GM21723 (cell line): ENCODE results near the gene ZNF213.
"Not testable (repeated sequence)": the region's sequence is repeated elsewhere in the genome, so short reads cannot be mapped to it uniquely, and the experiment has no call there.

Experiments used
- ATAC-seq: cut with Tn5 transposase; IDR thresholded peaks from one replicate; pipeline ENCODE4 v1.9.1; 2021; ENCODE audit warnings: mild to moderate bottlenecking, moderate library complexity; ENCODE audit not compliant: unreplicated experiment

Gene ZNF213

DNA sequence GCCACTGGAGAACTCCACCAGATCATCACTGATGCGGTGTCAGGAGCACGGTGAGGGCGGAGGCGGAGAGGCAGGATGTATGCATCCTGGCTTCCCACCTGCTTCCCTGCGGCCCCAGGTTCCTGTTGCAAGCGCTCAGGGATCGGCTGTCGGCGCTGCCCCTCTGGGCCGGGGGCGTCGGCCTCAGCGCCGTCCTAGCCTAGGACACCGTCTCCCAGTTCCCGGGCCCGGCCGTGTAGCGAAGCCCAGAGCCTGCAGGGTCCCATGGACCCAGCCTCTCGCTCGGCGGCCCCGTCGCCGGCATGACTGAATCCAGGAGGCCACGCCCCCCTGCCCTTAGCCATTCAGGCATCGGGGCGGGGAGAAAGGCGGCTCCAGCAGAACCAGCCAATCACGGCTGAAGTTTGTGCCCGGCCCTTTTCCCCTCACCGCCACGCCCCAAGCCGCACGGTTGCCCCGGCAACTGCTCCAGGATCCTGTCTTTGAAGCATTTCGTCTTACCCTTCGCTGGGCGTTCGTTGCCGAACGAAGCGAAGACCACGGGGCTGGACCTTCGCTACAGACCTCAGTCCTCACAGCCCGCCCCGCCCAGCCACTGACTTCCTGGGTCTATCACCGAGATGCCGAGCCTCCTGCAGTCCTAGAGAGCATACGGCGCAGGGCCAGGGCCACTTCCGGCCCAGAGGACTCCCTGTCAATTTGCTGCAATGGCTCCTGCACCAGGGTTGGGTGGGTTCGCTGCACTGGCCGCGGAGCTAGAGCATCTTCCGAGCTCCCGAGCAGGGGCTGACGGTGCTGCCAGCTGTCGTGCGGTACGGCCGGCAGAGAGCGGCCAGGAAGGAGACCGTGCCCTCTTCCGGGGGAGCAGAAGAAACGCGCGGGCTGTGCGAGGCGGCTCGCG lies 10.6 kb upstream of the ZNF213 start:
- ATAC-seq, result peak; percentile 84

DNA sequence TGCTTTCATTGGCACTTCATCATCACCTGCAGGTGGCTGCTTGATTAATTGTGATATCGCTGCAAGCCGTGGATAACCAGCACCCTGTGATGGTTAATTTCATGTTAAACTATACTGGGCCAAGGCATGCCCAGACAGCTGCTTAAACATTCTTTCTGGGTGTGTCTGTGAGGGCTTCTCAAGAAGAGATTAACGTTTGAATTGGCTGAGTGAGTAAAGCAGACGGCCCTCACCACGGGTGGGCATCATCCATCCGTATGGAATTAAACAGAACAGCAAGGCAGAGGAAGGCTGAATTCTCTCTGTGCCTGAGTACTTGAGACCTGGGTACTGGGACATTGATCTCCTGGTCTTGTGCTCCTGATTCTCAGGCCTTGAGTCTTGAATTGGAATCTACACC lies 7.1 kb upstream of the ZNF213 start:
- ATAC-seq, result no peak

DNA sequence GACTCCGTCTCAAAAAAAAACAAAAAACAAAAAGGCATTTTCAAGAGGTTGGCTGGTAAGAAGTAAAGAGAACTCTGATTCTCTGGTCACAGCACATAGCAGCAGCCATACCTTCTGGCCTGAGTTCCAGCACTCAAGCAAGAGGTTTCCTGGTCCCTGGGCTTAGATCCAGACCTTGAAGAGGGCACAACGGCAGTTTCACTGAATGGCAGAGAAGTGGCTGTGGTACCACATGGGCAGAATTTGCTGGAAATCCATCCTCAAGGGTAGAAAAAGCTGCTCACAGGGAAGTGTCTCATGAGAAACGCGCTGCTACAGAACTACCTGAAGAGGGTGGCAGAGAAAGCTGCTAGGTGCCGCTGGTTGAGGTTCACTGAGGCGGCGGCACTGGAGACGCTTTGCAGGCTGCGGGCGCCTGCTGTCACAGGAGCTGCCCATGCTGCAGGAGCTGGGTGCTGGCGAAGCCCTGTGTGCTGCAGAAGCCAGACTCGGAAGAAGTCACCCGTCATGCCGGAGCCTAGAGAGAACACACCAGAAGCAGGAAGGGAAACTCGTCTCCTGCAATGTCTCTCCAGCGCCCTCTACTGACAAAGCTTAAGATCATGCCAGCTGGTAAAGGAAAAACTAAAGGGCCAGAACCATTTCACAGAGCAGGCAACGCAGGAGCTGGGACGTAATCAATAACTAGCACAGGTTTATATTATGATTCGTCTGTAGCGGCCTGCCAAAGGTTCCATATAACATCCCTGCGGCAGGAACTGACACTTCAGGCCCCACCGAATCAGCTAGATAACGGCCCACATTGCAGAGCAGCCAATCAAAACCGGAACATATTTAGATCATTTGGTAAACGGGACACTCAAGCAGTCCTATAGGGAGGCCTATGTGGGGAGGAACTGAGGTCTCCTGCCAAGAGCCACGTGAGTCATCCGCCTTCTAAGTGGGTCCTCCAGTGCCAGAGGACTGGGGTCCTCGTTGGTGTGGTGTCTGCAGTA lies 5.4 kb upstream of the ZNF213 start:
- ATAC-seq, result peak; percentile 45

DNA sequence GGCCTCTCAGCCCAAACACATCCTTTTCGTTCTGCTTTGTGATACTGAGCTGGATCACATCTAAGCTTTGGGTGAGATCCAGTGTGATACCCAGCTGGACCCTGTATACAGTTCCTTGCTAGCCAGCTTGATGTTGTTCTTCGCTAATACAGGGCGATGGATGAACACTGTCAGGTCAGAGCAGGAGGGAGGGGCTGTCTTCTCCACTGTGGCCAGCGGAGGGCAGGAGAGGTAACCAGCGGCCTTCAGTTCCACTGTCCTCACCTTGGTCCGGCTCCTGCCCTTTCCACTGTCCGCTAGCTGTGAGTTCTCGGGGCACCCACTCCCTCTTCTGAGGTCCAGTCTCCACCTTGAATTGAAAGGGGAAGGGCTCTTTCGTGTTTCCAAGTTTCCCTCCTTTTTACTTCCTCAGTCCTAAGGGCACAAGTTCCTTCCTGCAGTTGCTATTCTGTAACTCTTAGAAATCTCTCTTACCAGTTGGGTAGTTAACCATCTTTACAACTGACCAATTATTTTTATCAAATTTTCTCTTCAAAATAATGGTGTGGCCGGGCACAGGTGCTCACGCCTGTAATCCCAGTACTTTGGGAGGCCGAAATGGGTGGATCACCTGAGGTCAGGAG lies 3.0 kb upstream of the ZNF213 start:
- ATAC-seq, result no peak

DNA sequence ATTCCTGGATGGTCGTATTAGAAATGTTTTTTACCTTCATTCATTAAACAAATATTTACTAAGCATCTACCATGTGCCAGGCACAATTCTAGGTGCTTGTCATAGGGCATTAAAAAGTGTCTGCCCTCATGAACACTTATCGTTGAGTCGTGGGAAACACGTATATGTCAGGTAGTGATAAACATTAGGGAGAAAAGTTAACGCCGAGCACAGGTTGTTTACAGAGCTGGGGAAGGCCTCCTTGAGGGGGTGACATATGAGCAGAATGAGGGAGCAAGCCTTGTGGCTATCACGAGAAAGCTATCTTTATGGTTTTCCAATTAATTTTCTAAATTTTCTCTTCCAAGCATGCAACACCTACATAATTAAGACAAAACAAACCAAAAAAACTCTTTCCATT lies 985 bp upstream of the ZNF213 start:
- ATAC-seq, result no peak

DNA sequence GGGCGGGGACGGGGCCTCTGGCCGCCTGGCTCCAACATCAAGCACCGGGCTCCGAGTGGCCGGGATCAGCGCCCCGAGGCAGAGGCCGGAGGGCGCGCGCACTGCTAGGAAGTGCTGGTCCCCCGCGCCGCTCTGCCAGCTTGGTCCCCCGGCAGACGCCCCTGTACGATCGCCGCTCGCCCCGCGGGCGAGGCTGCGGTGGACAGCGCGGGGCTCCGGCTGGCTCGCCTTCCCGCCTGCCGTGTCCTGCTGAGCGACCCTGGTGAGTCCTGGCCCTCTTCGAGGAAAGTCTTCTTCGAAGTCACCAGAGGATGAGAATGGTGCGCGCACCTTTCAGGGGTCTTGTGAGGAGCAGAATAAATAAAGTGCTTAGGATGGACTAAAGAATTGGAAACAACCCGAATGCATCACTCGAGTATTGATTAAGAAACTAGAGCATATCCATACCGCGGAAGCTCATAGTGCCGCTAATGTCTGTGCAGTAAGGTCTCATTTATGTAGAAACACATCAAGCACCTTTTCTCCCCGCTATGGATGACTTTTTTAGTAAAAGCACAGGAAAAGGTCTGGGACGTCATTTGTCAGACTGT lies 392 bp downstream of the ZNF213 start:
- ATAC-seq, result no peak

DNA sequence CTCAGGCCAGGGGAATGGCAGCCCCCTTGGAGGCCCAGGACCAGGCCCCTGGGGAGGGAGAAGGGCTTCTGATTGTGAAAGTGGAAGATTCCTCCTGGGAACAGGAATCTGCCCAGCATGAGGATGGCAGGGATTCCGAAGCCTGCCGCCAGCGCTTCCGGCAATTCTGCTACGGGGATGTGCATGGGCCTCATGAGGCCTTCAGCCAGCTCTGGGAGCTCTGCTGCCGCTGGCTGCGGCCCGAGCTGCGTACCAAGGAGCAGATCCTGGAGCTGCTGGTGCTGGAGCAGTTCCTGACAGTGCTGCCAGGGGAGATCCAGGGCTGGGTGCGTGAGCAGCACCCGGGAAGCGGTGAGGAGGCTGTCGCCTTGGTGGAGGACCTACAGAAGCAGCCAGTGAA lies 2.4 kb downstream of the ZNF213 start:
- no peak for ATAC-seq

DNA sequence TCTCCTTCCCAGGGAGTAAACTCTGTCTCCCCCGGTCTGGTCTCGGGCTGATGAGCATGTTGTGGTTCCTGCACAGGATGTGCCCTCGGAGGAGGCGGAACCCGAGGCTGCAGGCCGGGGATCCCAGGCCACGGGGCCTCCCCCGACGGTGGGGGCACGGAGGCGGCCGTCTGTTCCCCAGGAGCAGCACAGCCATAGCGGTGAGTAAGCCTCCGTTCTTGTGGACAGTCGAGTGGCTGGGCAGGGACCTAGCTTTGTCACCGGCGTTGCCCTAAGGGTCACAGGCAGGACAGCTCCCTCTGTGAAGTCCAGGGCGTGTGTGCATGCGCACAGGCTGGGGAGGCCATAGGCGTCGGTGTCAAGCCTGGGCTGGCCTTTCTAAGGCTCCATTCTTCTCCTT lies 3.5 kb downstream of the ZNF213 start:
- ATAC-seq, result no peak

DNA sequence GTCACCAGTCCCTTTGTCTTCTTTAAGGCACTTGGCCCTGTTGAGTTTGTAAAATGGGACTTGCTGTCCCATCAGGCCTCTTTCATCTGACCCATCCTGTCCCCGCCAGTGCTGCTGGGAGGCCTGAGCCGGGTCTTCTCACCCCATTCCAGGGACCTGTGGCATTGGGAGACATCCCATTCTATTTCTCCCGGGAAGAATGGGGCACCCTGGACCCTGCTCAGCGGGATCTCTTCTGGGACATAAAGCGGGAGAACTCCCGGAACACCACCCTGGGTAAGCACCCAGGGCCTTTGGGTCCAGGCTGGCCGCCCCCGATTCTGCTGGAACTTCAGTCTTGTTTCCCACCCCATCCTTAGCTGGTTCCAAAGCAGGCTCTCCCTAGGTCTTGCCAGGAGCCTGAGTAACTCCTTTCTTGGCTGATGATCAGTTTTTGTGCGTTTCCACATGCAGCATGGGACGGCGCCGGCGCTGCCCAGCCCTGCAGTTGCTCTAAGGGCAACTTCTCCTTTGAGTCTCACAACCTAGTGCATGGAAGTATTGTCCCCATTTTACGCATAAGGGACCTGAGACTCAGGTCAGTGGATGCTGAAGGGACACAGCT lies 4.1 kb downstream of the ZNF213 start:
- no peak for ATAC-seq

DNA sequence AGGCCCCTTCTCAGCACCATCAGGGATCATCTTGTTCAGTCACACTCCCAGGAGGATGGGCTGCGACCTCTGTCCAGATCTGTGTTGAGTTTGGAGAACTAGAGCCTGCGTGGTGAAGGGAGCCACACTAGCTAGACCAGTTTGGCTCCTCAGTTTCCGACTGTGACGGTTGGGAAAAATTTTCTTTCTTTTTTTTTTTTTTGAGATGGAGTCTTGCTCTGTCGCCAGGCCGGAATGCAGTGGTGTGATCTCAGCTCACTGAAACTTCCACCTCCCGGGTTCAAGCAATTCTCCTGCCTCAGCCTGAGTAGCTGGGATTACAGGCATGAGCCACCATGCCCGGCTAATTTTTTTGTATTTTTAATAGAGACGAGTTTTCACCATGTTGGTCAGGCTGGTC lies 4.7 kb downstream of the ZNF213 start:
- not testable (repeated sequence) for ATAC-seq

DNA sequence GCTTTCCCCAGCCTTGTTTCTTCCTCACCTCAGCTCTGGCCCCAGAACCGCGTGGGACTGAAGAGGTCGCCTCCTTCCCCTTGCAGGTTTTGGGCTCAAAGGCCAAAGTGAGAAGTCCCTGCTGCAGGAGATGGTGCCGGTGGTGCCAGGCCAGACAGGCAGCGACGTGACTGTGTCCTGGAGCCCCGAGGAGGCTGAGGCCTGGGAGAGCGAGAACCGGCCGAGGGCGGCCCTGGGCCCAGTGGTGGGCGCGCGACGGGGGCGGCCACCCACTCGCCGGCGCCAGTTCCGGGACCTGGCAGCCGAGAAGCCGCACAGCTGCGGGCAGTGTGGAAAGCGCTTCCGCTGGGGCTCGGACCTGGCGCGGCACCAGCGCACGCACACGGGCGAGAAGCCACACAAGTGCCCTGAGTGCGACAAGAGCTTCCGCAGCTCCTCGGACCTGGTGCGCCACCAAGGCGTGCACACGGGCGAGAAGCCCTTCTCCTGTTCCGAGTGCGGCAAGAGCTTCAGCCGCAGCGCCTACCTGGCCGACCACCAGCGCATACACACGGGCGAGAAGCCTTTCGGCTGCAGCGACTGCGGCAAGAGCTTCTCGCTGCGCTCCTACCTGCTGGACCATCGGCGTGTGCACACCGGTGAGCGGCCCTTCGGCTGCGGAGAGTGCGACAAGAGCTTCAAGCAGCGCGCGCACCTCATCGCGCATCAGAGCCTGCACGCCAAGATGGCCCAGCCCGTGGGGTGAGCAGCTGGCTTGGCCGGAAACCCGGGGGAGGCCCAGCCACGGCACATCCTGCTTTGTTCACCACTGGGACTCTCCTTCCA lies 6.0 kb downstream of the ZNF213 start:
- ATAC-seq, result no peak

DNA sequence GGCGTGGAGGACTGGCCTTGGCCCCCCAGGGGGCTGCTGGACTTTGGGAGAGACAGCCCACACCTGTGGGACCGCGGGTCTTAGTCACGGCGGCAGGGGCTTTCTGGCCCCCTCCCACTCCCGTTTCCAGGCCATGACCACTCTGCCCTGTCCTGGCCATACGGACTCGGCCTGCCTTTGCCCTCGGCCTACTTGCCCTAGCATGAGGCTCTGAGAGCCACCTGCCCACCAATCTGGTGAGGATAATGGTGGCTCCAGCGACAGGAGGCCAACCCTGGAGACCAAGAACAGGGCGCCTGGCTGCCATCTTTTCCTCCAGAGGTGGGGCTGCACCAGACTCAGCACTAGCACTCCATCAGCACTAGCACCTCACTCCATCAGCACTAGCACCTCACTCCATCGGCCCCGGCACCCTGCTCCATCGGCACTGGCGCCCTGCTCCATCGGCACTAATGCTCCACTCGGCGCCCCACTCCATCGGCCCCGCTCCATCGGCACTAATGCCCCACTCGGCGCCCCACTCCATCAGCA lies 7.0 kb downstream of the ZNF213 start:
- ATAC-seq, result no peak

DNA sequence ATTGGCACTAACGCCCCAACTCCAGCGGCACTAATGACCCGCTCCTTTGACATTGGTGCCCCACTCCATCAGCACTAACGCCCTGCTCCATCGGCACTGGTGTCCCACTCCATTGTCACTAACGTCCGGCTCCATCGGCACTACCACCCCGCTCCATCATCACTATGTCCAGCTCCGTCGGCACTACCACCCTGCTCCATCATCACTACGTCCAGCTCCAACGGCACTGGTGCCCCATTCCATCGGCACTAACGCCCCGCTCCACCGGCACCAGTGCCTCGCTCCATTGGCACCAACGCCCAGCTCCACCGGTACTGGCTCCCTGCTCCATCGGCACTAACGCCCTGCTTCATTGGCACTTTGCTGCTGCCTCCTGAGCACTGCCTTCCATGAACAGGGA lies 7.5 kb downstream of the ZNF213 start:
- no peak for ATAC-seq

DNA sequence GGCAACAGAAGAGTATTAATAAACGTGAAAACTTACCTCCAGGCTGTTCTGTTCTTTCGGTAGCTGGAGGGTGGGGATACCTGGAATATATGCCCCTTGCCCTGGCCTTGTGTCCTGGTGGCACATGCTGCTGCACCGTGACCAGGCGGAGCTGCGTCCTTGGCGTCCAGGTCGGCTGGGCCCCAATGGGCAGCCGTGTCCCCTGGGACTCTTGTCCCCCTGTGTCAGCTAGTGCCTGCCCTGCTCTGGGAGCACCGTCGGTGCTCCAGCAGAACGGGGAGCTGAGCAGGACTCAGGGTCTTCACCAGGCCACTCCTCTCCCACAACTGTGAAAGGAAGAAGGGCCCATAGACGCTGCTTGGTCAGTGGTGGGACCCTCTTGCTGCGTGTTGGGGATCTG lies 7.9 kb downstream of the ZNF213 start:
- no peak for ATAC-seq

DNA sequence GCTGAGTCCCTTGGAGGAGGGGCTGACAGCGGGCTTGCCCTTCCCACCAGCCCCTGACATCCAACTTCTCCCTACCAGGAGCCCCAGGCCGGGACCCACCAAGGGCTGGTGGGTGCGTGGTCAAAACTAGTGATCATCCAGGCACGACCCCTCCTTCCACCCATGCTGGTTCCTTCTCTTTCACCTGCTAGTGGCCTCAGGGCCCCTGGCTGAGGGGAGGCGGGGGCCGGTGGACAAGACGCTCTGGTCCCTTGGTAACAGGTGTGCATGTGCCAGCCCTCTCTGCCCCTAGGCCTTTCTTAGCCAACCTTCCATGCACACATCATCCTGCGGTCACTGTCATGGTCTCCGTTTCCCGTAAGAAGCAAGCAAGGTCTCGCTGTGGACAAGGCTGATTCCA lies 8.4 kb downstream of the ZNF213 start:
- no peak for ATAC-seq

DNA sequence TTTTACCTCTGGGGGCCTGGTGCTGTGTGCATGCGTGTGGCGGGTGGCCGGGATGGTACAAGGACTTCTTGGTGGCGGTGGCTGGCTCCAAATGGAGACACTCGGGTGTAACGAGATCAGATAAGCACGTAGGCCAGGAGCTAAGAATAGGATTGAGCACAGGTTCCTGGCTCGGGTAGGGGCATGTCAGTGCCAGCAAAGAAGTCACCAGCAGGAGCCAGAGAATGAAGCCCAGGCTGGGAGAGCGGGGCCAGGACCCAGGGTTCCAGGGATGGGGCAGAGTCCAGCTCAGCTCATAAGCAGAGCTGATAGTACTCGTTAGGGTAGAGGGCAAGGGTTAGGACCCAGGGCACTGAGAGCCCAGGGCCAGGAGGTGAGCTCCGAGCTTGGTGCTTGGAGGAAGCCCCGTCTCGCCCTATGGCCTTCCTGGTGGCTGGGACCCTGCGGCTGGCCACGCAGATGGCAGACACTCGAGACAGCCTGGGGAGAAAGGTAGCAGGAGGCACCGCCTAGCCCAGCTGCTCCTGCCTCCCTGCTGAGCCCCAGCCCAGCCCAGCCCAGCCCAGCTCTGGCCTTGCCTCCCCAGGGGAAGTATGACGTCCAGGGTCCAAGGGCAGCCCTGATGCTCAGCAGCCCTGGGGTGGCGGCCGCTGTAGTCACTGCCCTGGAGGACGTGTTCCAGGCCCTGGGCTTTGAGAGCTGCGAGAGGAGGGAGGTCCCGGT lies 8.9 kb downstream of the ZNF213 start:
- ATAC-seq, result no peak

DNA sequence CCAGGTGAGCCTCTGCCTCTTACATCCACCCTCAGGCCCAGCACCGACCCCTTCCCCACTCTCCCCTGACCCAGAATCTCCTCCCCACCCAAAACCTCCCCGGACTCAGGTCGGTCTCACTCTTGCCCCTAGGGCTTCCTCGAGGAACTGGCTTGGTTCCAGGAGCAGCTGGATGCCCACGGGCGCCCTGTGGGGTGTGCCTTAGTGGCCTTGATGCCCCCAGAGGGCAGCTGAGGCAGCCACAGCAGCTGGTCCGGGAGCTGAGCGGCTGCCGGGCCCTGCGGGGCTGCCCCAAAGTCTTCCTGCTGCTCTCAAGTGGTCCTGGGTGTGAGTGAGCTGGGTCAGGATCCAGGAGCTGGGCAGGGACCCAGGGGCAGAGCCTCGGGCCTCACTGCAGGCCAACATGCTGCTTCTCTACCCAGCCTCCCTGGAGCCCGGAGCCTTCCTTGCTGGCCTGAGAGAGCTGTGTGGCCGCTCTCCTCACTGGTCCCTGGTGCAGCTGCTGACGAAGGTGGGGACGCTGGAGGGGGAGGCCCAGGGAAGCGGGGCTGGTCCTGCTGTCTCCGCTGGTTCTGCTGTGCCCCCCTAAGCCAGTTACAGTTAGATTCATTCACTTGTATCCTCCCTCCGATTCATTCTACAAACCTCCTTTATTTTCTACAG lies 9.6 kb downstream of the ZNF213 start:
- ATAC-seq, result no peak

DNA sequence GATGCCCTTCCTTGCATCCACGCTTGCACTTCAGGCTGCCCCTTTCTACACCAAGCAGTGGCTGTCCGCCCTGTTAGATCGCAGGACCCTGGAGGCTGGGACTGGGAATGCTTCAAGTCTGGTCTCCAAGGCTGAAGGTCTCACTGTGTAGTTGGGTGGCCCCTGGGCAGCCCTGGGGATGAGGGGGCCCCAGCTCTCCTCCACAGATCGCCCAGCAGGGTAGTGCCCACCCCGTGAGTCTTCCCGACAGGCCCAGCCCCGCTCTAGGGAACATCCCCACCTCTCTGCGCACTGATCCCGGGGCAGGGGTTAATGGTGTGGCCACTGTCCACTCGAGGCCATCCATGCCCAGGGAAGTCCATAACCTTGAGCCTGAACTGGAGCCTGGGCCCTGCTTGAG lies 10.3 kb downstream of the ZNF213 start:
- ATAC-seq, result no peak
